Glutamatergic neuron (in vitro differentiated cells): ENCODE results near the gene CARM1. TPM values are rescaled to one million over a fixed set of nuclear protein-coding genes. Genes with fewer than 3 reads are reported as not detected.
A peak's percentile ranks its signal among the peaks of the same experiment; 100 is the strongest.

ENCODE experiments used
- DNase-seq: peaks from one replicate; pipeline ENCODE4 v3.0.0; 2022
- H3K27ac Mint-ChIP-seq: one replicate; pipeline ENCODE4 v1.8.0; 2020; ENCODE audit warnings: mild to moderate bottlenecking, mixed read lengths, inconsistent platforms; ENCODE audit not compliant: unreplicated experiment
- H3K27me3 Mint-ChIP-seq: one replicate; pipeline ENCODE4 v1.8.0; 2020; ENCODE audit warnings: mild to moderate bottlenecking, moderate library complexity, mixed read lengths, inconsistent platforms; ENCODE audit not compliant: unreplicated experiment
- H3K36me3 Mint-ChIP-seq: one replicate; pipeline ENCODE4 v1.8.0; 2020; ENCODE audit warnings: mild to moderate bottlenecking, mixed read lengths, inconsistent platforms; ENCODE audit not compliant: unreplicated experiment
- H3K4me1 Mint-ChIP-seq: one replicate; pipeline ENCODE4 v1.8.0; 2020; ENCODE audit warnings: mild to moderate bottlenecking, low read depth, mixed read lengths, inconsistent platforms; ENCODE audit not compliant: unreplicated experiment
- H3K4me3 Mint-ChIP-seq: one replicate; pipeline ENCODE4 v1.8.0; 2020; ENCODE audit warnings: mild to moderate bottlenecking, mixed read lengths, inconsistent platforms; ENCODE audit not compliant: unreplicated experiment
- H3K9me3 Mint-ChIP-seq: one replicate; pipeline ENCODE4 v1.8.0; 2020; ENCODE audit warnings: mild to moderate bottlenecking, moderate library complexity, mixed read lengths, inconsistent platforms; ENCODE audit not compliant: unreplicated experiment
- total RNA-seq: library from RNA; stranded (reverse); fragmentation: NEBNext Ultra II Directional; extraction: Animal tissue kit (Norgen Biotek cat#: 25700); gene quantifications from one replicate; pipeline ENCODE4 v1.2.1, GENCODE V29; 2021; ENCODE audit not compliant: unreplicated experiment
- TF ChIP-seq, protein P1 (sequence below): fragments of 200-600 bp; sonication (generic); IDR thresholded peaks from one replicate; pipeline ENCODE4 v1.5.0; 2021; ENCODE audit not compliant: partially characterized antibody, unreplicated experiment

Gene CARM1
- total RNA-seq, 1 donor from 2014 or later, result 133 TPM

DNA sequence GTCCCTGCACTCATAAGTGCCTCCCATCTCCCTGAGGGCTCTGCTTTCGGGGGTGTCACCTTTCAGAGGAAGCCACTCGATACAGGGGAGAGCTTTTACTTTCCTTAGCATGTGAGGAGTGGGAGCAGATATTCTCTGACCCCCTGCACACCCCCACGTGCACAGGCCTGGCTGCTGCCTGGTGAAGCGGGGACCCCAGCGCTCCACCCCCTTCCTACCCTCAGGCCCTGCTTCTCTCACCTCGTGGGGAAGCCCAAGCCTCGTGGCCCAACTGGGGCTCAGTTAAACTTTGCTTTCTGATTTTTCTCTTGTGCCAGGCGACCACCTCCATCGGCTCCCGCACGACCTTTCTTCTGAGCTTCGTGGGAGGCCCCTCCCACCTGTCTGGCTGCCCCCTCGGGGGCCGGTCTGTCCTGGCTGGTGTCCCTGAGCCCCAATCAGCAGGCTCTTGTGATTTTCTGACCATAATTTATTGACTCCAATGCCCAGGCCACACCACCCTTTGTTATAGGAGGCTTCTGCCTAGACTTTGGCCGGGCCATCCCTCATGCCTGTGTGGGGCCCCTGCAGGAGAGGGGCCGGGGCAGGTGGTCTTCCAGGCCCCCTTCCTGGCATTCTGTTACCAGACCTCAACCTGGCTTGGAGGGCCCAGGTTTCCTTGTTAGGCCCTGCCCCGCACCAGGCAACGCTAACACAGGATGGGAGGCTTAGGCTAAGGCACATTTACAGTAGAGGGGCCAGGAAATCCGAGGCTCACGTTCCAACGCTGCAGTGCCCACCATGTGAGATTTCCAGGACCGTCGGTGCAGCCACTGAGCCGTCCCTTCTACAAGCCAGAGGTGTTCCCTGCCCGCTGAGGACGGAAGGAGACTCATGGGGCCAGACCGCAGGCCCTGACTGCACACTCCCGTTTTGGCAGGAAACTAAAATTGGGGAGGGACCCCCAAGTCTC is 39.1 kb upstream of the CARM1 start:
- H3K4me1 Mint-ChIP-seq, result peaks cover 6% of the 10 kb centered on the region
- TF ChIP-seq, protein P1, sequence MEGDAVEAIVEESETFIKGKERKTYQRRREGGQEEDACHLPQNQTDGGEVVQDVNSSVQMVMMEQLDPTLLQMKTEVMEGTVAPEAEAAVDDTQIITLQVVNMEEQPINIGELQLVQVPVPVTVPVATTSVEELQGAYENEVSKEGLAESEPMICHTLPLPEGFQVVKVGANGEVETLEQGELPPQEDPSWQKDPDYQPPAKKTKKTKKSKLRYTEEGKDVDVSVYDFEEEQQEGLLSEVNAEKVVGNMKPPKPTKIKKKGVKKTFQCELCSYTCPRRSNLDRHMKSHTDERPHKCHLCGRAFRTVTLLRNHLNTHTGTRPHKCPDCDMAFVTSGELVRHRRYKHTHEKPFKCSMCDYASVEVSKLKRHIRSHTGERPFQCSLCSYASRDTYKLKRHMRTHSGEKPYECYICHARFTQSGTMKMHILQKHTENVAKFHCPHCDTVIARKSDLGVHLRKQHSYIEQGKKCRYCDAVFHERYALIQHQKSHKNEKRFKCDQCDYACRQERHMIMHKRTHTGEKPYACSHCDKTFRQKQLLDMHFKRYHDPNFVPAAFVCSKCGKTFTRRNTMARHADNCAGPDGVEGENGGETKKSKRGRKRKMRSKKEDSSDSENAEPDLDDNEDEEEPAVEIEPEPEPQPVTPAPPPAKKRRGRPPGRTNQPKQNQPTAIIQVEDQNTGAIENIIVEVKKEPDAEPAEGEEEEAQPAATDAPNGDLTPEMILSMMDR, result no peak
- H3K27ac Mint-ChIP-seq, result no peak overlapping the region
- H3K9me3 Mint-ChIP-seq, result peaks cover 15% of the 10 kb centered on the region
- H3K36me3 Mint-ChIP-seq, result no peaks in the 10 kb centered on the region
- no peak overlapping the region for H3K4me3 Mint-ChIP-seq
- DNase-seq, result no peak
- H3K27me3 Mint-ChIP-seq, result peaks cover 13% of the 10 kb centered on the region

DNA sequence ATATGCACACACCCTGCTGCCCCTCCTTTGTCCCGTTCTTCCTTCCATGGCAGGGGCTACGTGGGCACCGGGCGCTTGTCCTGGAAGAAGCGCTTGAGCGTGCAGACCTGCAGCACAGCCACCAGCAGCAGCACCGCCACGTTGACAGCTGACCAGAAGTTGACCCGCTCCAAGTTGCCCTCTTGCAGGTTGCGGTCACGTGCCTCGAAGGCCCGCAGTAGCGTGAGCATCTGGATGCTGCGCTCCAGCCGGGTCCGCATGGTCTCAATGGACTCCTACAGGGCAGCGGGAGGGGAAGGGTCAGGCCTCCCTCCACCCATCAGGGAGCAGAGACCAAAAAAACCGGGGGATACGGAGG is 38.4 kb upstream of the CARM1 start:
- TF ChIP-seq, protein P1, result no peak
- H3K36me3 Mint-ChIP-seq, result no peaks in the 10 kb centered on the region
- H3K27me3 Mint-ChIP-seq, result peaks cover 13% of the 10 kb centered on the region
- peak overlapping the region; percentile 17 for H3K27ac Mint-ChIP-seq
- peaks cover 6% of the 10 kb centered on the region for H3K4me1 Mint-ChIP-seq
- H3K4me3 Mint-ChIP-seq, result no peak overlapping the region
- no peak for DNase-seq
- H3K9me3 Mint-ChIP-seq, result peaks cover 15% of the 10 kb centered on the region

DNA sequence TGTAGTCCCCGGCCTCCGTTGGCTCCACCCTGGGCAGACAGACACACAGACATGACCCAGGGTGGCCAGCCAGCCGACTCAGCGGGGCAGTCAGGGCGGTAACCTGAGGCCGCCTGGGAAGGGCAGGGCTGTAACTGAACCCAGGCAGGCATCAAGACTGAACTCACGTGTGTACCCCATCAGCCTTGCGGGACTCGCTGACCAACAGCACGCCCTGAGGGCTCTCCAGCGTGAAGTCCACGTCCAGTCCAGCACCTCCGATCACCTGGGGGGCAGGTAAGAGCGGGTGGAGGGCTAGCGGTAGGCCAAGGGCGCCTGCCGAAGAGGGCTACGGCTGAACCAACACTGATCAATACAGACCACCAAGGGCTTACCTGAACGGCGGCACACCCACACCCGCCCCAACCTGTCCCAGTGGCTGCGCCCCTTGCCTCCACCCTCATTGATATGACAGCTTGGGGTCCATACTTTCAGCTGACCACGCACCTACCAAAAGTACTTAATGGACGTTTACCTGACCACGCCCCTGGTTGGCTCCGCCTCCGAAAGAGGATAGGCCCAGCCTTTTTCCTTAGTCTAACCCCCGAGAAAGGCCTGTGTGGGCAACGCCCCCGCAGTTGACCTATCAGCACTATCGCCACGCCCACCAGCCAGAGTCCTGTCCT is 36.1 kb upstream of the CARM1 start:
- H3K27me3 Mint-ChIP-seq, result peaks cover 17% of the 10 kb centered on the region
- peak overlapping the region; percentile 92 for H3K4me3 Mint-ChIP-seq
- no peak for DNase-seq
- TF ChIP-seq, protein P1, result no peak
- no peaks in the 10 kb centered on the region for H3K36me3 Mint-ChIP-seq
- peaks cover 6% of the 10 kb centered on the region for H3K4me1 Mint-ChIP-seq
- H3K27ac Mint-ChIP-seq, result peak overlapping the region; percentile 97
- peaks cover 12% of the 10 kb centered on the region for H3K9me3 Mint-ChIP-seq

DNA sequence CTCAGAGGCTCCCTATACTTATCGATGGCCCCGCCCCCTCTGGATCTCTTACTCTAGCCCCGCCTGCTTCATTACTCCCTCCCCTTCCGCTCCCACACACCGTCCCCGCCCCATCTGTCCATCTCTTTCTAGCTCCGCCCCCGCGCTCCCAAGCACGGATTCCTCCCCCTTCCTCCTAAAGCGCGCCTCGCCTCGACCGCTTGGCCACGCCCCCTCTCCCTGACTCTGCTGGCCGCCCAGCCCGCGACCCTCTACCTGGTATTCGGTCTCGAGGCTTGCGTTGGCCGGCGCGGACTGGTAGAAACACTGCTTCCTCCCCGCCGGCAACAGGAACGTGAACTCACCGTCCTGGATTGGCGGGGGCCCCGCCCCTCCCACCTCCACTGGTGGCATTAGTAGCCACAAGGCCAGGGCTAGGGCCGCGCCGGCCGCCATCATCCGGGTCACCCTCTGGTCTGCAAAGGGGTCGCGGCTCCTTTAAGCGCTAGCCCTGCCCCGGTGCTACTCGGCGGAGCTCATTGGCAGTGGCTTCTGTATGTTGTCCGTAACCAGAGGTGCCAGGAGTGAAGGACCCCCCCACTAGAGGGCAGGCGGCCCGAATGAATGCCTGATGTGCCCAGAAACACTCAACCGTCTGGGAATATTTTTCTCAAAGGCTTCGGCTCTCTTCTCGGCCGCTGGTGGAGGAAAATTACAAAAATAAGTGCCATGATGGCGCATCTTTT is 35.4 kb upstream of the CARM1 start, which contains the start of gene TMED1:
TMED1 (minus strand) TSS at position 459 of the 725 bp plus-strand sequence; CDS start at position 438, 21 bp downstream.
- Mint-ChIP-seq H3K9me3 (peaks cover 13% of the 10 kb centered on the region), H3K27ac (peak within 1 kb of the TSS; percentile 97), H3K27me3 (peaks cover 17% of the 10 kb centered on the region), H3K36me3 (no peaks in the 10 kb centered on the region), H3K4me3 (peak within 1 kb of the TSS; percentile 92), H3K4me1 (peaks cover 6% of the 10 kb centered on the region)
- TF ChIP-seq, protein P1, result peak; percentile 62
- DNase-seq, result peak; percentile 100
